Hair follicle dermal papilla cell (primary cell): ENCODE data around the gene CDADC1. TPM values are rescaled to one million over a fixed set of nuclear protein-coding genes. Genes with fewer than 3 reads are reported as not detected.

Experiments used
- total RNA-seq: library from RNA; depleted of rRNA; stranded (reverse); fragments of >200 nt; gene quantifications from 2 replicates; pipeline ENCODE4 v1.2.3, GENCODE V29; 2012

CDADC1 gene
- total RNA-seq, result 2.4 and 3.1 TPM in 2 replicates

DNA sequence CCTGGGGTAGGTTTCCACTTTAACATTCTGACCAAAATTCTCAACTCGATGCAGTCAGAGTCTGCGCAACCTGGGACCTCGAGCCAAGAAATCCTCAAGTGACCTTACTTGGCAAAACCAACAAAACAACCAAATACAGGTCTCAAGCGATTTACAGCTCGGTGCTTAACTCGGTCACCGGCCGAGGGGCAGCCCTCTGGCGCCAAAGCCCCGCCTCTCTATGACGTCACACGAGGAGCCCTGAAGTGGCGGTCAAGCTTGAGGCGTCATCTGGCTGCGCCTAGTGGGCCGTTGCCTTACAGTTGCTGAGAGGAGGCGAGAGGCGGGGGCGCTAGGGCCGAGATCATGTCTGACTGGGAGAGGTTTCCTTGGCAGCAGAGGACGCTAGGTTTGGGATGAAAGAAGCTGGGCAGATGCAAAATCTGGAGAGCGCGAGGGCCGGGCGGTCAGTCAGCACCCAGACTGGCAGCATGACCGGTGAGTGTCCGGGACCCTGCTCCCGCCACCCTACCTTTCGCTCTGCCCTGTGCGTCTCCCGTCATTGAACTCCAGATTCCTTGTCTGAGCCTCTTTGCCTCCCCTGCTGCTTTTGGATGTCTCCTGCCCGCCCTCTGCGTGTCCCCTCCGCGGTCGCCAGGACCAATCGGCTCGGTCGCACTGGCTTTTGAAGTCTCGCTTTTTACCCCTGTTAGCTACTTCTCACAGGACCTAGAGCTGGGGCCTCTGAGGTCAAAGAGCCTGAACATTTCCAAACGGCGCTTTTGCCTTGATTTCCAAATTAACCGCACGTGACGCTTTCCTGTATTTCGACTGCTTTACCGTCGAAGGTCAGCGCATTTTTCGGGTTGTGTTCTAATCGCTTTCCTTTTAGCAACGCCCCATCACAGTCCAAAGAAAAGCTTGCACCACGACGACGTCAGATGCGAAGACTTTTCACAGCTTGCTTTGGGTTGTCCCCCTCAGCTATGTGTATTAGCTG, at the start of gene CDADC1:
CDADC1 (plus strand) TSS at position 283 of the 979 bp plus-strand sequence; CDS start at position 396, 113 bp downstream.

GRCh38 chr13:49220036-49220855, 27.5 kb upstream of the CDADC1 start, which contains the start of gene MLNR:
Gene MLNR, plus strand, starts transcription at chr13:49220338. Its CDS starts 0 bp downstream, at chr13:49220338.

Other genes starting within 250 kb of the CDADC1 start
- gene MLNR, start 27.6 kb upstream of the CDADC1 start, total RNA-seq, result not detected in 2 replicates
- gene CAB39L, start 196.1 kb downstream of the CDADC1 start, total RNA-seq, result 9.5 and 14.0 TPM in 2 replicates
- 12.5 and 20.4 TPM in 2 replicates for gene SETDB2, start 196.3 kb downstream of the CDADC1 start, total RNA-seq
- 20.3 and 21.6 TPM in 2 replicates for gene PHF11, start 248.0 kb downstream of the CDADC1 start, total RNA-seq